Activated CD8-positive, alpha-beta memory T cell treated with anti-CD3 and anti-CD28 coated beads for 36 hours (primary cell): ENCODE data around the gene FLVCR1. TPM values are rescaled to one million over a fixed set of nuclear protein-coding genes. Genes with fewer than 3 reads are reported as not detected.
"Not testable (repeated sequence)": the region's sequence is repeated elsewhere in the genome, so short reads cannot be mapped to it uniquely, and the experiment has no call there.

ENCODE experiments used
- CTCF ChIA-PET: fragments of 350-600 bp; sonication (Branson Sonifier 250); formaldehyde crosslinking; loops from one replicate; lab custom pipeline; 2021; ENCODE audit warnings: antibody characterized with exemption; lab: Charles Lee
- POLR2A ChIA-PET: fragments of 350-600 bp; sonication (Branson Sonifier 250); formaldehyde crosslinking; loops from one replicate; lab custom pipeline; 2021; ENCODE audit warnings: antibody characterized with exemption; lab: Charles Lee
- total RNA-seq, 2 experiments: library from RNA; stranded (reverse); gene quantifications; one replicate each; pipeline ENCODE4 v1.2.3, GENCODE V29; 2021

Gene FLVCR1
- total RNA-seq, 2 experiments from 2014 or later, result 16.2 to 18.7 TPM

GRCh38 chr1:212908971-212909370 is 50.9 kb downstream of the FLVCR1 start:
- ChIA-PET POLR2A (no interaction called here), CTCF (interaction anchor here (0.6 kb wide), 1 partner anchor 159 kb away, joined by 3 read pairs; no protein-coding TSS in a partner anchor)

GRCh38 chr1:212909652-212910063 is 51.6 kb downstream of the FLVCR1 start:
- CTCF ChIA-PET, result no interaction called here
- POLR2A ChIA-PET, result no interaction called here

- POLR2A ChIA-PET, CTCF ChIA-PET: not testable (repeated sequence)
Observed at GRCh38 chr1:212910213-212910612, 52.1 kb downstream of the FLVCR1 start.

GRCh38 chr1:212913638-212914037 is 55.6 kb downstream of the FLVCR1 start:
- CTCF ChIA-PET, POLR2A ChIA-PET: not testable (repeated sequence)

GRCh38 chr1:212914110-212914509 is 56.0 kb downstream of the FLVCR1 start:
- POLR2A ChIA-PET, CTCF ChIA-PET: not testable (repeated sequence)

- CTCF ChIA-PET, result no interaction called here
- POLR2A ChIA-PET, result no interaction called here
Observed at GRCh38 chr1:212914789-212915188, 56.7 kb downstream of the FLVCR1 start.

- ChIA-PET CTCF (no interaction called here), POLR2A (no interaction called here)
Observed at GRCh38 chr1:212915245-212916091, 57.4 kb downstream of the FLVCR1 start.

- ChIA-PET POLR2A (no interaction called here), CTCF (interaction anchor here (0.8 kb wide), 1 partner anchor 135 kb away, joined by 4 read pairs; no protein-coding TSS in a partner anchor)
Observed at GRCh38 chr1:212916481-212917133, 58.5 kb downstream of the FLVCR1 start.

- ChIA-PET POLR2A (no interaction called here), CTCF (no interaction called here)
Observed at GRCh38 chr1:212917134-212917485, 59.0 kb downstream of the FLVCR1 start.

GRCh38 chr1:212917858-212918257 is 59.8 kb downstream of the FLVCR1 start:
- ChIA-PET POLR2A (no interaction called here), CTCF (no interaction called here)

GRCh38 chr1:212918824-212919223 is 60.7 kb downstream of the FLVCR1 start:
- POLR2A ChIA-PET, result no interaction called here
- CTCF ChIA-PET, result no interaction called here

GRCh38 chr1:212920246-212920645 is 62.2 kb downstream of the FLVCR1 start:
- ChIA-PET POLR2A (no interaction called here), CTCF (no interaction called here)

- POLR2A ChIA-PET, result no interaction called here
- CTCF ChIA-PET, result no interaction called here
Observed at GRCh38 chr1:212920896-212921295, 62.8 kb downstream of the FLVCR1 start.

- ChIA-PET POLR2A (no interaction called here), CTCF (interaction anchor here (1.1 kb wide), 1 partner anchor 72 kb away, joined by 3 read pairs; no protein-coding TSS in a partner anchor)
Observed at GRCh38 chr1:212922016-212922415, 63.9 kb downstream of the FLVCR1 start.

GRCh38 chr1:212926372-212926771 is 68.3 kb downstream of the FLVCR1 start:
- POLR2A ChIA-PET, result no interaction called here
- CTCF ChIA-PET, result no interaction called here

- ChIA-PET CTCF (no interaction called here), POLR2A (interaction anchor here (0.6 kb wide), 1 partner anchor 57 kb away, joined by 3 read pairs; no protein-coding TSS in a partner anchor)
Observed at GRCh38 chr1:212928323-212929291, 70.5 kb downstream of the FLVCR1 start.

- POLR2A ChIA-PET, result interaction anchor here (0.7 kb wide), 1 partner anchor 895 kb away, joined by 5 read pairs; the partner anchor contains the start of gene DTL
- CTCF ChIA-PET, result no interaction called here
Observed at GRCh38 chr1:212930986-212931678, 73.1 kb downstream of the FLVCR1 start.

GRCh38 chr1:212933815-212934471 is 75.9 kb downstream of the FLVCR1 start:
- POLR2A ChIA-PET, result interaction anchor here (0.7 kb wide), 1 partner anchor 834 kb away, joined by 3 read pairs; no protein-coding TSS in a partner anchor

More at GRCh38 chr1:212933815-212934471, 75.9 kb downstream of the FLVCR1 start:
- CTCF ChIA-PET, result no interaction called here
